ENCODE results near the gene PLXNA1. TPM values are rescaled to one million over a fixed set of nuclear protein-coding genes. Genes with fewer than 3 reads are reported as not detected.

The PLXNA1 gene
- total RNA-seq, 1 donor from 2014 or later = 6.9 TPM

- intact Hi-C loops (cut with micrococcal nuclease) = no loop called here
Observed at GRCh38 chr3:126952983-126953660, 29.8 kb upstream of the PLXNA1 start.

- intact Hi-C loops (cut with micrococcal nuclease) = no loop called here
Observed at GRCh38 chr3:126954141-126954842, 28.6 kb upstream of the PLXNA1 start.

DNA sequence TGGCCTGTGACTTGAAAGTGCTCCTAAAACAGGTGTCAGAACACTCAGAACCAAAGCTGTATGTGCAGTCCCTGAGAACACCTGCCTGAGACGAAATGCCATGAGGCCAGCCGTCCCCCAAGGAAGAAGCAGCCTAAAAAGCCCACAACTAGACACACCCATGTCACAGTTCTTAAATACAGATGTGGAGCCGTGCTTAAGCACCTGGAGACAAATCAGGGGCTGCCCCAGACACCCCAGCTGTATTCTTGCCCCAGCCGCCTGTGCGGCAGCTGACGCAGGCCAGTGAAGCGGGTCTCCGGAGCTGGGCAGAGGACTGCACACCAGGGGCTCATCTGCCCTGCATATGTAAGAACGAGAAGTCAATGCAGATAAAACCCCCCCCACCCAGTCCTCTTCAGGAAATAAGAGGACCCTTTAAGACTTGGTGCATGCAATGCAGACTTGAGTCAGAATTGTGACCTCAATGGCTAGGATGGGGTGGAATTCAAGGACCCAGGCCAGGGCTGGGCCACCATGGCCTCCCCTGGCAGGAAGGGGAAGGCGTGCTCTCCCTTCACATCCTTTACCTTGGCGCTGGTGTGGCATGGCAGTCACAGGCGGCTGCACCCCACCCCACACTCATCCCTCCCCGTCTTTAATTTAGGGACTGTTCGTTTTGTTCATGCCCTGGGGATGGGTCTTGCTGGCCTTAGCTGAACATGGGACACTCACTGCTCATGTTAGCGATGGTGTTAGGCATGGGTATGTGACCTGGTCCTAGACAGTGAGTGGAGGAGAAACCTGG is 27.7 kb upstream of the PLXNA1 start:
- intact Hi-C loops (cut with micrococcal nuclease) = no loop called here

DNA sequence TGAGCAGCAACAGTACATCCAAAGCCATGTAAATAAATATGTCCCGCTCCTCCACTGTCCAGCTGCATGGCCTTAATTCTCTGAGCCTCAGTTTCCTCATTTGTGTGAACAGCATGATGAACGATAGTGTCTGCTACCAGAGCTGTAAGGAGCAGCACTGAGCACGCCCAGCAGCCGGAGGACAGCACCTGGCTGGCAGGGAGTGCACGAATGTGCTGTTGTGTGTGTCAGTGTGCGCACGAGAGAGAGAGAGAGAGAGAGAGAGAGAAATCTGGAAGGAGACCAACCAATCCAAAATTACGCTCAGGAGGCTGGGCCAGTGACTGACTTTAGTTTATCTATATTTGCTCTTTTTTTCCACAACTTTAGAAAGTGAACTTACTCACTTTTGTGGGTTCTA is 26.6 kb upstream of the PLXNA1 start:
- intact Hi-C loops (cut with micrococcal nuclease) = no loop called here

DNA sequence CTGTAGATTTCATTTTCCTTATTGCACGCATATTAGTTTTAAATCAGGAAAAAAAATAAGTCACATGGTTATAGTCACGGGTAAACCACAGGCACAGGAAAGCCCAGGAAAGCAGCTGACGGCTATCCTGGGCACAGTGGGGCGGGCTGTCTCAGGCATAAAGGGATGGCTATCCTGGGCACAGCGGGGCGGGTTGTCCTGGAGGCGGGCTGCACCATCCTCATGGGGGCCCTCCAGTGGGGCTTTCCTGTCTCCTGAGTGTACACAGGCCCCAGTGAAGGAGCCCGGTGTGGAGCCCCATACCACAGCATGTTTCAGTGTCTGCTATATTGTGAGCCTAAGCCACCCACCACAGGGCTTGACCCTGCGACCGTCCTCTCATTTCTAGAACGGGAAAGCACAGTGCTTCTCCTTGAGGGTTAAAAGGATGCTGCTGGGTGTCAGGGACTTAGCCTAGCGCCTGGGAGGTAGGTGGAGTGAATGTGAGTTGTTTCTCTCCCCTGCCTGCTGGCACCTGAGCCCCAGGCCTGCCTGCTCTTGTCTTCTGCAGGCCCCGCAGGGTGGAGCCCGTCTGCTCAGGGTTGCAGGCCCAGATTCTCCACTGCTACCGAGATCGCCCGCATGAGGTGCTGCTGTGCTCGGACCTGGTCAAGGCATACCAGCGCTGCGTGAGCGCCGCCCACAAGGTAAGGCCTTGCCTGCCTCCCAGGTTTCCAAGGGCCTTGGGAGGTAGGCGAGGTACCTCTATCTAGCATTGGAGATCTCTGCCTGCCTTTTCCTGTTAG is 25.9 kb upstream of the PLXNA1 start:
- intact Hi-C loops (cut with micrococcal nuclease) = no loop called here

- intact Hi-C loops (cut with micrococcal nuclease) = no loop called here
Observed at GRCh38 chr3:126957776-126958637, 24.9 kb upstream of the PLXNA1 start.

- intact Hi-C loops (cut with micrococcal nuclease) = no loop called here
Observed at GRCh38 chr3:126958638-126959085, 24.3 kb upstream of the PLXNA1 start.

DNA sequence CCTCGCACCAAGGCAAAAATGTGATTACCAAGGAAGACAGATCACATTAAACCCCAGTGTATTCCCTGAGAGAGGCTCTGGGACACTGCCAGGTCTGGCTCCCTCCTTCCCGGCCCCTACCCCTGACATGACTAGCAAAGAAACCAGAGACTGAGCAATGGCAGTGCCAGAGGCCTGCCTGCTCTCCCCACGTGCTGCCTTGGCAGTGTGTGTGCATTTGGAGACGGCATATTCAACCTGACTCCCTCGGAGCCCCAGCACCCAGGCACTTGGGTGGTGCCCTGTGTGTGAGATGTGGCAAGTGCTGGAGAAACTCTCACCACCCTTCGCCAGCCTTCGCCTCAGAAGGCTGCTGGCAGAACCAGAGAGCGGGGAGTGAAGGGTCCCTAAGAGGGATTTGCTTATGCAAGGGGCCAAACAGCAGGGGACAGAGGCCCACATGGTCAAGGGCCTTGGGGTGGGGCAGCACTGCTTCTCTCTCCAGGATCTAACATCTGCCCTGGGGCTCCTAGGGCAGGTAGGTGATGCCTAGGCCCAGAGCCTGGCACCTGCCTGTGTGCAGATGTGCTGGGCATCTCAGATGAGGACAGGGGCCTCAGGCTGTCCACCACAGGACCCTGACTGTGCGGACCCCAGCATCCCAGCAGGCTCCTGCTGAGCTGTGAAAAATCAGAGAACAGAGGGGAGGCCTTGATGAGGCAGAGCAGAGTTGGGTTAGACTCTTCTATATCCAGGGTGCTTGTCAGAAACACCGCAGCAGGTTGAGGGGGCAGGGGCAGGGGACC is 23.6 kb upstream of the PLXNA1 start:
- intact Hi-C loops (cut with micrococcal nuclease) = no loop called here

- intact Hi-C loops (cut with micrococcal nuclease) = no loop called here
Observed at GRCh38 chr3:126959921-126960603, 22.9 kb upstream of the PLXNA1 start.

DNA sequence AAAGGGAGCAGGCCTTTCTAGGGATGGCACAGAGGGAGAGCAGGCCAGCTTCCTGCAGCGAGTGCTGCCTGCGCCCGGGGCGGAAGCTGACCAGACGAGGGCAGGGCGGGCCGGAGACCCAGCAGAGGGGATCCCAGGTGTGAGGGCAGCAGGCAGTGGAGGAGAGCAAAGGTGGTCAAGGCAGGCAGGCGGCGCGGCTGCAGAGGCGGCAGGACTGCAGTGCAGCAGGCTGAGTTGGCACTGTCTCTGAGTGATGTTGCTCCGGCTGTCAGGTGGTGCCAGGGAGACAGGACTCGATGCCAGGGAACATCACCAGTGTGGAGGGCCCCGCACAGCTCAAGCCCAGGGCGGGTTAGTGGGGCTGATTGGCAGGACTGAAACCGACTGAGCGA is 22.3 kb upstream of the PLXNA1 start:
- intact Hi-C loops (cut with micrococcal nuclease) = no loop called here

DNA sequence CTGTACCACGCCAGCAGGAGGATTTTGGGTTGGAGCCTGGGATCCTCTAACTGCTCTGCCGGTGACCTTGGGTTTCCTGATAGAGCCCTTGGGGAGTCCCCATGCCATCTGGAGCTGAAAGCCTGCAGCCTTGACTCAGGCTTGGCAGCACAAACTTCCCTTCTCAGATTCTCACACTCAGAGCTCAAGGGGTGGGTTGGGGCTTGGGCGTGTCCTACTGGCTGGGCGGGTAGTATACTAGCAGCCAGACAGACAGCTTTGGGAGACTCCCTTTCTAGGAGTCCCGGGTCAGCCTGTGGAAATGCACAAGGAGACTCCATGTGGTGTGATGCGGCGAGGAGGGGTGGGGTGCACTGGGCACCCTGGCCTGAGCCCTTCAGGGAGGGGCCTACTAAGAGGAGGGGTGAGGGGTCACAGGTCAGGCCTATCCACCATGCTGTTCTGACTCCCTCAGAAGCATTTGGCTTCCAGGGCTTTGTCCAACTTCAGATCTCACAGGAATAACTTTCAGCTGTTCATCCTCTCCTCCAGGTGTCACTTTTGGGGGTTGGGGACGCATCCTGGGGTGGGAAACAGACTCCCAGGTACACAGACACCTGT is 21.6 kb upstream of the PLXNA1 start:
- intact Hi-C loops (cut with micrococcal nuclease) = no loop called here

DNA sequence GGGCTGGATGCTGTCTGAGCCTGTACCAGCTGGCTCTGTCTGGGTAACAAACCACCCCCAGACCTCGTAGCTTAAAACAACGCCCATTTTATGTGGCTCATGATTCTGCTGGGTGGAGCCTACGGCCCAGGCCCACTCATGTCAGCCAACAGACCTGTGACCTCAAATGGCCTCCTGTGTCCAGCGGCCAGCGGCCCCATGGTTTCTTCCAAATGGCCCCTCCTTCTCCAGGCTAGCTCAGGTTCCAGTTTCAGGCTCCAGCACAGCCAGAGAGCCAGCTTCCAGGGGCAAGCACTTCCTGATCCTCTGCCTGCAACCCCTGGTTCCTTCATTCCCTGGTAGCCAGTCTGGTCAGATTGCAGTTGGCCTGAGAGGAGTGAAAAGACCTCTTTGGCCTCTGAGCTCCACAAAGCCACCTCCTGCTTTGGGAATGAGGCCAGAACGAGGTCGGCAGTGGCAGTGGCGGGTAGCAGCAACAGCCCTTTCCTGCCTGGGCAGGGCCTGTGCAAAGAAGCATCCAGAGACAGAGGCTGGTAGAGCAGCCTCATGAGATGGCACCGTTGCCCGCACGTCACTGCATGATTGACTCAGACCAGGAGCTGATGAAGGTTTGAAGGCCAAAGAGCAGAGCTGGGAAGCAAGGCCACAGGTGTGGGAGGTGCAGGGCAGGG is 21.0 kb upstream of the PLXNA1 start:
- intact Hi-C loops (cut with micrococcal nuclease) = no loop called here

DNA sequence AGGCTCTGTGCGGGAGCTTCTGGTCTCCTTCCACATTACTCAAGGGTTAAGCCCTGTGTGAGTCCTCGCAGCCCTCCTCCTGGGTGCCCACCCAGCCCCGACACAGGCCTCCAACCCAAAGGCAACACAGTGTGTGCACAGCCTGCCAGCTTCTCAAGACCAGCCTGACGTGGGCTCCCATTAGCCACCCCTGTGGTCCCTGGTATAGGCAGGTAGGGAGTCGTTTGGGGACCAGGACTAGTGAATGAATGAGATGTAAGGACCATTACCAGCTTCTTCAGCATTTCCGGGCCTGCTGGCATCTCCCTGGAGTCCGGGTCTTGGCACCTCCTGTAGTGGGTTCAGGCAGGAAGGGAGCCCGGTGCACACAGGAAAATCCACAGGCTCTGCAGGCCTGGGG is 20.2 kb upstream of the PLXNA1 start:
- intact Hi-C loops (cut with micrococcal nuclease) = no loop called here

GRCh38 chr3:126963261-126964190 is 19.4 kb upstream of the PLXNA1 start:
- intact Hi-C loops (cut with micrococcal nuclease) = no loop called here

GRCh38 chr3:126964261-126964660 is 18.7 kb upstream of the PLXNA1 start:
- intact Hi-C loops (cut with micrococcal nuclease) = no loop called here

GRCh38 chr3:126964950-126965349 is 18.0 kb upstream of the PLXNA1 start:
- intact Hi-C loops (cut with micrococcal nuclease) = no loop called here

GRCh38 chr3:126965526-126966080 is 17.3 kb upstream of the PLXNA1 start:
- intact Hi-C loops (cut with micrococcal nuclease) = no loop called here
